Tibial artery (tissue), 4 donors: ENCODE measurements around the gene SEPSECS.

Experiments used
- DNase-seq, 2 donors: peaks; one replicate each; pipeline ENCODE4 v3.0.0-alpha.2; 2019
- H3K27ac ChIP-seq, 2 donors: fragments of 200-600 bp; sonication (generic) in 1 of 2; 1 replicate in 1 of 2; 2 replicates in 1 of 2; pipeline ENCODE4 v1.5.1; 2018 to 2019; ENCODE audit warnings: mild to moderate bottlenecking in 1 of 2
- H3K27me3 ChIP-seq, 2 donors: fragments of 200-600 bp; sonication (generic) in 1 of 2; one replicate each; pipeline versions ENCODE4 v1.5.1 to v1.6.0; 2016 to 2019
- H3K36me3 ChIP-seq, 3 donors: fragments of 200-600 bp; sonication (generic) in 2 of 3; one replicate each; pipeline ENCODE4 v1.5.1; 2016 to 2019; ENCODE audit warnings: mild to moderate bottlenecking in 2 of 3
- H3K4me1 ChIP-seq, 4 donors: fragments of 200-600 bp; sonication (generic) in 2 of 4; 1 replicate in 3 of 4; 2 replicates in 1 of 4; pipeline ENCODE4 v1.5.1; 2016 to 2019
- H3K4me3 ChIP-seq, 2 donors: fragments of 200-600 bp; sonication (generic) in 1 of 2; 1 replicate in 1 of 2; 2 replicates in 1 of 2; pipeline ENCODE4 v1.5.1; 2018 to 2019; ENCODE audit warnings: mild to moderate bottlenecking in 2 of 2
- H3K9me3 ChIP-seq, 3 donors: fragments of 200-600 bp; sonication (generic) in 1 of 3; one replicate each; pipeline ENCODE4 v1.5.1; 2016 to 2019
- CTCF ChIP-seq, 2 experiments: fragments of 200-600 bp in 1 of 2; fragments of 450-650 bp in 1 of 2; IDR thresholded peaks; one replicate each; pipeline ENCODE4 v1.5.1; 2017 to 2019; ENCODE audit warnings: antibody characterized with exemption in 2 of 2, mild to moderate bottlenecking in 1 of 2, moderate library complexity in 1 of 2
- intact Hi-C: fragments of 100-400 bp; cut with DNase I; formaldehyde crosslinking; loops from one replicate; pipeline ENCODE4 v1.15.0; 2023; ENCODE audit warnings: low total_unique reads

The SEPSECS gene

GRCh38 chr4:25172961-25173915, 13.0 kb upstream of the SEPSECS start:
- DNase-seq = peak; percentile 56 to 71

GRCh38 chr4:25171201-25171865, 11.1 kb upstream of the SEPSECS start:
- peaks cover 0 to 23% (median 16%) of the 10 kb centered on the region in 4 donors for H3K4me1 ChIP-seq
- H3K36me3 ChIP-seq = peaks cover 0 to 1% (median 0%) of the 10 kb centered on the region in 3 donors
- H3K27ac ChIP-seq = no peak overlapping the region
- H3K4me3 ChIP-seq = no peak overlapping the region
- no peak for DNase-seq
- intact Hi-C loops = loop anchor here (5.0 kb wide), 1 partner anchor 61 kb away; the partner anchor contains the start of gene PI4K2B
- H3K9me3 ChIP-seq = no peaks in the 10 kb centered on the region
- H3K27me3 ChIP-seq = no peaks in the 10 kb centered on the region
- TF ChIP-seq CTCF (IDR thresholded peaks at IDR 0.05) = no peak

More at GRCh38 chr4:25172961-25173915, 13.0 kb upstream of the SEPSECS start:
- Histone ChIP-seq H3K27ac (peak overlapping the region; percentile 30 to 71), H3K36me3 (no peaks in the 10 kb centered on the region), H3K4me1 (peaks cover 0 to 23% (median 16%) of the 10 kb centered on the region in 4 donors), H3K4me3 (no peak overlapping the region), H3K9me3 (no peaks in the 10 kb centered on the region), H3K27me3 (no peaks in the 10 kb centered on the region)
- no peak for TF ChIP-seq CTCF (IDR thresholded peaks at IDR 0.05)
- intact Hi-C loops = loop anchor here (5.0 kb wide), 1 partner anchor 59 kb away; the partner anchor contains the start of gene PI4K2B

- no peak for DNase-seq
- H3K36me3 ChIP-seq = peaks cover 0 to 7% (median 0%) of the 10 kb centered on the region in 3 donors
- TF ChIP-seq CTCF (IDR thresholded peaks at IDR 0.05) = no peak
Observed at GRCh38 chr4:25169446-25169845, 9.2 kb upstream of the SEPSECS start.

GRCh38 chr4:25165916-25166315, 5.7 kb upstream of the SEPSECS start:
- H3K36me3 ChIP-seq = peaks cover 0 to 7% (median 0%) of the 10 kb centered on the region in 3 donors
- H3K27me3 ChIP-seq = no peaks in the 10 kb centered on the region
- DNase-seq = no peak
- intact Hi-C loops = loop anchor here (10.0 kb wide), 1 partner anchor 371 kb away; the partner anchor contains the start of gene SOD3
- TF ChIP-seq CTCF (IDR thresholded peaks at IDR 0.05) = no peak
- no peaks in the 10 kb centered on the region for H3K9me3 ChIP-seq
- H3K27ac ChIP-seq = no peak overlapping the region
- H3K4me3 ChIP-seq = no peak overlapping the region
- peaks cover 0 to 13% (median 11%) of the 10 kb centered on the region in 4 donors for H3K4me1 ChIP-seq

More at GRCh38 chr4:25169446-25169845, 9.2 kb upstream of the SEPSECS start:
- Histone ChIP-seq H3K4me3 (no peak overlapping the region), H3K9me3 (no peaks in the 10 kb centered on the region), H3K27me3 (no peaks in the 10 kb centered on the region), H3K4me1 (peaks cover 0 to 22% (median 14%) of the 10 kb centered on the region in 4 donors), H3K27ac (no peak overlapping the region)
- intact Hi-C loops = loop anchor here (10.0 kb wide), 1 partner anchor 375 kb away; the partner anchor contains the start of gene SOD3

GRCh38 chr4:25163196-25163595, 2.9 kb upstream of the SEPSECS start:
- Histone ChIP-seq H3K36me3 (peaks cover 0 to 7% (median 0%) of the 10 kb centered on the region in 3 donors), H3K4me1 (peaks cover 0 to 21% (median 11%) of the 10 kb centered on the region in 4 donors)
- TF ChIP-seq CTCF (IDR thresholded peaks at IDR 0.05) = no peak

More at GRCh38 chr4:25163196-25163595, 2.9 kb upstream of the SEPSECS start:
- H3K27ac ChIP-seq = no peak overlapping the region
- no peak for DNase-seq
- intact Hi-C loops = loop anchor here (10.0 kb wide), 1 partner anchor 368 kb away; the partner anchor contains the start of gene SOD3
- no peaks in the 10 kb centered on the region for H3K27me3 ChIP-seq
- H3K9me3 ChIP-seq = no peaks in the 10 kb centered on the region
- no peak overlapping the region for H3K4me3 ChIP-seq
